HEK293 (cell line): ENCODE results near the gene MAPK12.

Experiments
- CTCF ChIP-seq: fragments of 450-650 bp; formaldehyde crosslinking; IDR thresholded peaks from 2 replicates; pipeline ENCODE4 v1.5.1; 2016; ENCODE audit warnings: missing biosample characterization, missing genetic modification characterization
- TRIM28 ChIP-seq: IDR thresholded peaks from 2 replicates; pipeline ENCODE4 v1.6.1; 2011; ENCODE audit warnings: low read length, control low read depth, borderline replicate concordance
- ZBTB26 ChIP-seq: fragments of 450-650 bp; formaldehyde crosslinking; optimal IDR thresholded peaks from 2 replicates; pipeline ENCODE3; 2016; ENCODE audit warnings: missing biosample characterization, mild to moderate bottlenecking, missing genetic modification characterization
- ZFP41 ChIP-seq: fragments of 450-650 bp; formaldehyde crosslinking; IDR thresholded peaks from 2 replicates; pipeline ENCODE4 v1.5.1; 2016; ENCODE audit warnings: missing biosample characterization, missing genetic modification characterization, borderline replicate concordance
- ZNF146 ChIP-seq: fragments of 450-650 bp; formaldehyde crosslinking; IDR thresholded peaks from 2 replicates; pipeline ENCODE4 v1.5.1; 2016; ENCODE audit warnings: missing biosample characterization, missing genetic modification characterization
- ZNF701 ChIP-seq: fragments of 450-650 bp; formaldehyde crosslinking; IDR thresholded peaks from 2 replicates; pipeline ENCODE4 v1.5.1; 2016; ENCODE audit warnings: missing biosample characterization, missing genetic modification characterization
- ZNF837 ChIP-seq: fragments of 450-650 bp; formaldehyde crosslinking; IDR thresholded peaks from 2 replicates; pipeline ENCODE4 v1.5.1; 2016; ENCODE audit warnings: missing biosample characterization, missing genetic modification characterization
- ZSCAN23 ChIP-seq: fragments of 450-650 bp; formaldehyde crosslinking; IDR thresholded peaks from 2 replicates; pipeline ENCODE4 v1.5.1; 2016; ENCODE audit warnings: missing biosample characterization, missing genetic modification characterization
- TF ChIP-seq, protein P1 (sequence below): IDR thresholded peaks from 2 replicates; pipeline ENCODE4 v1.6.1; 2011; ENCODE audit warnings: mild to moderate bottlenecking, low read depth, low read length, borderline replicate concordance
- TF ChIP-seq, protein P2 (sequence below): fragments of 450-650 bp; formaldehyde crosslinking; IDR thresholded peaks from 2 replicates; pipeline ENCODE4 v1.5.1; 2016; ENCODE audit warnings: missing biosample characterization, missing genetic modification characterization
- TF ChIP-seq, protein P3 (sequence below): fragments of 450-650 bp; formaldehyde crosslinking; IDR thresholded peaks from 2 replicates; pipeline ENCODE4 v1.5.1; 2016; ENCODE audit warnings: missing biosample characterization, missing genetic modification characterization
- TF ChIP-seq, protein P4 (sequence below): fragments of 450-650 bp; formaldehyde crosslinking; IDR thresholded peaks from 2 replicates; pipeline ENCODE4 v1.5.1; 2016; ENCODE audit warnings: missing biosample characterization, missing genetic modification characterization
- TF ChIP-seq, protein P5 (sequence below): fragments of 450-650 bp; formaldehyde crosslinking; IDR thresholded peaks from 2 replicates; pipeline ENCODE4 v1.5.1; 2016; ENCODE audit warnings: missing biosample characterization, missing genetic modification characterization, low read depth

DNA sequence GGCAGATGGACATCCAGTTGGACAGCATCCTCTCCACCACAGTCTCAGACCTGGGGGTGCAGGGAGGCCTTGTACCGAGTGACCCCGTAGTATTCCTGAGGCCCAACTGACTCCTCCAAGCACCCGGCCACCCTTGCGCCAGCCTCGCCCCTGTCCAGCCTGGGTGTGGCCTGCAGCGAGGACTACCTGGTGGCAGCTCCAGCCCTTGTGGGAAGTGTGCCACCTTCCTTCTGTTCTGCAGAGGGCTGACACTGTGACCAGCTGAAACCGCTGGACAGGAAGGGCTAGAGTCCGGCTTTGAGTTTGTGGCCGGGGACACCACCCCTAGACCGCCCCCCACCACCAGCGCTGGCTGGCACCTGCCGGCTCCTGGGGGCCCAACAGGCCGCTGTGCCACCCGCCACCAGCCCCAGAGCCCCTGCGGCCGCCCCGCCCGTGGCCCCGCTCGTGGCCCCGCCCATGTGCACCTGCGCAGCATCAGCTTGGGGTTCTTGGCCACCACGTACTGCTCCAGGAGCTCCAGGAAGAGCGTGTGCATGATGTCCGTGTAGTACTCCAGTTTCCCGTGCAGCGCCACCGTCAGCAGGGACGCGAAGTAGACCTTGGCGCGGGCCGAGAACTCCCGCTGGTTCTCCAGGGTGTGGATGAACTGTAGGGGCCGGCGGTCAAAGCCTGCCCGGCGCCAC is 18.7 kb upstream of the MAPK12 start:
- TF ChIP-seq CTCF (tag by site-specific recombination) (no peak), ZSCAN23 (no peak), TRIM28 (no peak), ZNF701 (no peak), ZBTB26 (tag by site-specific recombination) (no peak), ZNF146 (tag by site-specific recombination) (no peak), ZFP41 (no peak), ZNF837 (no peak)
- TF ChIP-seq, protein P1, sequence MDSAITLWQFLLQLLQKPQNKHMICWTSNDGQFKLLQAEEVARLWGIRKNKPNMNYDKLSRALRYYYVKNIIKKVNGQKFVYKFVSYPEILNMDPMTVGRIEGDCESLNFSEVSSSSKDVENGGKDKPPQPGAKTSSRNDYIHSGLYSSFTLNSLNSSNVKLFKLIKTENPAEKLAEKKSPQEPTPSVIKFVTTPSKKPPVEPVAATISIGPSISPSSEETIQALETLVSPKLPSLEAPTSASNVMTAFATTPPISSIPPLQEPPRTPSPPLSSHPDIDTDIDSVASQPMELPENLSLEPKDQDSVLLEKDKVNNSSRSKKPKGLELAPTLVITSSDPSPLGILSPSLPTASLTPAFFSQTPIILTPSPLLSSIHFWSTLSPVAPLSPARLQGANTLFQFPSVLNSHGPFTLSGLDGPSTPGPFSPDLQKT, result no peak
- TF ChIP-seq, protein P2, sequence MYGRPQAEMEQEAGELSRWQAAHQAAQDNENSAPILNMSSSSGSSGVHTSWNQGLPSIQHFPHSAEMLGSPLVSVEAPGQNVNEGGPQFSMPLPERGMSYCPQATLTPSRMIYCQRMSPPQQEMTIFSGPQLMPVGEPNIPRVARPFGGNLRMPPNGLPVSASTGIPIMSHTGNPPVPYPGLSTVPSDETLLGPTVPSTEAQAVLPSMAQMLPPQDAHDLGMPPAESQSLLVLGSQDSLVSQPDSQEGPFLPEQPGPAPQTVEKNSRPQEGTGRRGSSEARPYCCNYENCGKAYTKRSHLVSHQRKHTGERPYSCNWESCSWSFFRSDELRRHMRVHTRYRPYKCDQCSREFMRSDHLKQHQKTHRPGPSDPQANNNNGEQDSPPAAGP (tag by site-specific recombination), result no peak
- TF ChIP-seq, protein P3, sequence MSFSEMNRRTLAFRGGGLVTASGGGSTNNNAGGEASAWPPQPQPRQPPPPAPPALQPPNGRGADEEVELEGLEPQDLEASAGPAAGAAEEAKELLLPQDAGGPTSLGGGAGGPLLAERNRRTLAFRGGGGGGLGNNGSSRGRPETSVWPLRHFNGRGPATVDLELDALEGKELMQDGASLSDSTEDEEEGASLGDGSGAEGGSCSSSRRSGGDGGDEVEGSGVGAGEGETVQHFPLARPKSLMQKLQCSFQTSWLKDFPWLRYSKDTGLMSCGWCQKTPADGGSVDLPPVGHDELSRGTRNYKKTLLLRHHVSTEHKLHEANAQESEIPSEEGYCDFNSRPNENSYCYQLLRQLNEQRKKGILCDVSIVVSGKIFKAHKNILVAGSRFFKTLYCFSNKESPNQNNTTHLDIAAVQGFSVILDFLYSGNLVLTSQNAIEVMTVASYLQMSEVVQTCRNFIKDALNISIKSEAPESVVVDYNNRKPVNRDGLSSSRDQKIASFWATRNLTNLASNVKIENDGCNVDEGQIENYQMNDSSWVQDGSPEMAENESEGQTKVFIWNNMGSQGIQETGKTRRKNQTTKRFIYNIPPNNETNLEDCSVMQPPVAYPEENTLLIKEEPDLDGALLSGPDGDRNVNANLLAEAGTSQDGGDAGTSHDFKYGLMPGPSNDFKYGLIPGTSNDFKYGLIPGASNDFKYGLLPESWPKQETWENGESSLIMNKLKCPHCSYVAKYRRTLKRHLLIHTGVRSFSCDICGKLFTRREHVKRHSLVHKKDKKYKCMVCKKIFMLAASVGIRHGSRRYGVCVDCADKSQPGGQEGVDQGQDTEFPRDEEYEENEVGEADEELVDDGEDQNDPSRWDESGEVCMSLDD, result no peak
- TF ChIP-seq, protein P4, sequence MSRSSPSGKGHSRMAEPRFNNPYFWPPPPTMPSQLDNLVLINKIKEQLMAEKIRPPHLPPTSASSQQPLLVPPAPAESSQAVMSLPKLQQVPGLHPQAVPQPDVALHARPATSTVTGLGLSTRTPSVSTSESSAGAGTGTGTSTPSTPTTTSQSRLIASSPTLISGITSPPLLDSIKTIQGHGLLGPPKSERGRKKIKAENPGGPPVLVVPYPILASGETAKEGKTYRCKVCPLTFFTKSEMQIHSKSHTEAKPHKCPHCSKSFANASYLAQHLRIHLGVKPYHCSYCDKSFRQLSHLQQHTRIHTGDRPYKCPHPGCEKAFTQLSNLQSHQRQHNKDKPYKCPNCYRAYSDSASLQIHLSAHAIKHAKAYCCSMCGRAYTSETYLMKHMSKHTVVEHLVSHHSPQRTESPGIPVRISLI (tag by site-specific recombination), result no peak
- TF ChIP-seq, protein P5, sequence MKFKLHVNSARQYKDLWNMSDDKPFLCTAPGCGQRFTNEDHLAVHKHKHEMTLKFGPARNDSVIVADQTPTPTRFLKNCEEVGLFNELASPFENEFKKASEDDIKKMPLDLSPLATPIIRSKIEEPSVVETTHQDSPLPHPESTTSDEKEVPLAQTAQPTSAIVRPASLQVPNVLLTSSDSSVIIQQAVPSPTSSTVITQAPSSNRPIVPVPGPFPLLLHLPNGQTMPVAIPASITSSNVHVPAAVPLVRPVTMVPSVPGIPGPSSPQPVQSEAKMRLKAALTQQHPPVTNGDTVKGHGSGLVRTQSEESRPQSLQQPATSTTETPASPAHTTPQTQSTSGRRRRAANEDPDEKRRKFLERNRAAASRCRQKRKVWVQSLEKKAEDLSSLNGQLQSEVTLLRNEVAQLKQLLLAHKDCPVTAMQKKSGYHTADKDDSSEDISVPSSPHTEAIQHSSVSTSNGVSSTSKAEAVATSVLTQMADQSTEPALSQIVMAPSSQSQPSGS (tag by site-specific recombination), result no peak
